Choroid plexus epithelial cell (primary cell): ENCODE measurements around the gene ZNF326.
"Not testable (repeated sequence)": the region's sequence is repeated elsewhere in the genome, so short reads cannot be mapped to it uniquely, and the experiment has no call there.

Source experiments
- DNase-seq: peaks from one replicate; pipeline ENCODE4 v3.0.0-alpha.2; 2010; ENCODE audit warnings: low read depth
- H3K4me3 ChIP-seq: 2 replicates; pipeline ENCODE4 v1.5.1; 2011; ENCODE audit warnings: low read depth, mild to moderate bottlenecking, control low read depth, low read length, moderate library complexity
- TF ChIP-seq, protein P1 (sequence below): conservative IDR thresholded peaks from 2 replicates; pipeline ENCODE4 v1.5.1; 2011; ENCODE audit warnings: low read depth, mild to moderate bottlenecking, control low read depth, inconsistent platforms, low read length, moderate library complexity

ZNF326 gene

DNA sequence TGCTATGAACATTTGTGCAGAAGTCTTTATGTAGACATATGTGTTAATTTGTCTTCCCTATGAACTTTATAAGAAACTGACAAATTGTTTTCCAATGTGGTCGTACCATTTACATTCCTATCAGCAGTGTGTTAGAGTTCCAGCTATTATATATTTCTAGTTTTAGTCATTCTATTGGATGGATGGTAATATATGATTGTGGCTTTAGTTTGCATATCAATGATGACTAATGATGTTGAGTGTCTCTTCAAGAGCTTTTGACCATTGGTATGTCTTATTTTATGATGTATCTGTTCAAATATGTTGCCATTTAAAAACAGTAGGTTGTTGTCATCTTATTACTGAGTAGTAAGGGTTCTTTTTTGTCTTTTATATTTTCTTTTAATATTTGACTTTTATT lies 16.2 kb upstream of the ZNF326 start:
- no peak overlapping the region for H3K4me3 ChIP-seq
- TF ChIP-seq, protein P1, sequence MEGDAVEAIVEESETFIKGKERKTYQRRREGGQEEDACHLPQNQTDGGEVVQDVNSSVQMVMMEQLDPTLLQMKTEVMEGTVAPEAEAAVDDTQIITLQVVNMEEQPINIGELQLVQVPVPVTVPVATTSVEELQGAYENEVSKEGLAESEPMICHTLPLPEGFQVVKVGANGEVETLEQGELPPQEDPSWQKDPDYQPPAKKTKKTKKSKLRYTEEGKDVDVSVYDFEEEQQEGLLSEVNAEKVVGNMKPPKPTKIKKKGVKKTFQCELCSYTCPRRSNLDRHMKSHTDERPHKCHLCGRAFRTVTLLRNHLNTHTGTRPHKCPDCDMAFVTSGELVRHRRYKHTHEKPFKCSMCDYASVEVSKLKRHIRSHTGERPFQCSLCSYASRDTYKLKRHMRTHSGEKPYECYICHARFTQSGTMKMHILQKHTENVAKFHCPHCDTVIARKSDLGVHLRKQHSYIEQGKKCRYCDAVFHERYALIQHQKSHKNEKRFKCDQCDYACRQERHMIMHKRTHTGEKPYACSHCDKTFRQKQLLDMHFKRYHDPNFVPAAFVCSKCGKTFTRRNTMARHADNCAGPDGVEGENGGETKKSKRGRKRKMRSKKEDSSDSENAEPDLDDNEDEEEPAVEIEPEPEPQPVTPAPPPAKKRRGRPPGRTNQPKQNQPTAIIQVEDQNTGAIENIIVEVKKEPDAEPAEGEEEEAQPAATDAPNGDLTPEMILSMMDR = no peak
- peak; percentile 25 for DNase-seq

DNA sequence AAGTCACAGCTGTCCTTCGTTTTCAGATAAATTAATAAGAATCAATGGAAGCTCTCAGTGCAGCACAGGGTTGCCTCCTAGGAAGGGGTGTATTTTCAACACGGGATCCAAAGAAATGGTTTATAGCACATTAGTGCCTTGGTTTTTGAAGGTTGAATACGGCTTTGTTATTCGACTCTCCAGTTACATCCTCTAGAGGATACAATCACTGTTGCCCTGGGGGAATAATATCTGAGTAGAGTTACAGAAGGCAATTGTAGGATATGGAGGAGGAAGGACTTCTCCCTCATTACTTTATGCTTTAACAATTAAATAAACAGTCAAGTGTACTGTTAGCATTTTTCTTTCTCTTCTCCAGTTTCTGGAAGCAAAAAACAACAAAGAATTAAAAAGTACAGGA lies 14.3 kb upstream of the ZNF326 start:
- TF ChIP-seq, protein P1 = no peak
- DNase-seq = peak; percentile 49
- H3K4me3 ChIP-seq = no peak overlapping the region

DNA sequence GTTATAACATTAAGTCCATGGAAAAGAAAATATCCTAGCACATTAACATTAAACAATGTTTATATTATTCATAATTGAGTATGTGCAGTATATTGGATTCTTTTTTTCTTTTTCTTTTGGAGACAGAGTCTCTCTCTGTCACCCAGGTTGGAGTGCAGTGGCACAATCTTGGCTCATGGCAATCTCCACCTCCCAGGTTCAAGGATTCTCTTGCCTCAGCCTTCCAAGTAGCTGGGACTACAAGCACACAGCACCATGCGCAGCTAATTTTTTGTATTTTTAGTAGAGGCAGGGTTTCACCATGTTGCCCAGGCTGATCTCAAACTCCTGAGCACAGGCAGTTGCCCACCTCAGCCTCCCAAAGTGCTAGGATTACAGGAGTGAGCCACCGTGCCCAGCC lies 12.1 kb upstream of the ZNF326 start:
- DNase-seq, H3K4me3 ChIP-seq: not testable (repeated sequence)

DNA sequence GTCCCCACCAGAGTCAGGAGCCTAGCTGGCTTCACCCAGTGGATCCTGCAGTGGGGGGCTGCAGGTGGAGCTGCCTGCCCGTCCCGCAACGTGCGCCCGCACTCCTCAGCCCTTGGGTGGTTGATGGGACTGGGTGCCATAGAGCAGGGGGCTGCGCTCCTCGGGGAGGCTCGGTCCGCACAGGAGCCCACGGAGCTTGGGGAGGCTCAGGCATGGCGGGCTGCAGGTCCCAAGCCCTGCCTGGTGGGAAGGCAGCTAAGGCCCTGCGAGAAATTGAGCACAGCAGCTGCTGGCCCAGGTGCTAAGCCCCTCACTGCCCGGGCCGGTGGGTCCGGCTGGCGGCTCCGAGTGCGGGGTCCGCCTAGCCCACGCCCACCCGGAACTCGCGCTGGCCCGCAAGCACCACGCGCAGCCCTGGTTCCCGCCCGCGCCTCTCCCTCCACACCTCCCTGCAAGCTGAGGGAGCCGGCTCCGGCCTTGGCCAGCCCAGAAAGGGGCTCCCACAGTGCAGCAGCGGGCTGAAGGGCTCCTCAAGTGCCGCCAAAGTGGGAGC lies 10.3 kb upstream of the ZNF326 start:
- H3K4me3 ChIP-seq = not testable (repeated sequence)

DNA sequence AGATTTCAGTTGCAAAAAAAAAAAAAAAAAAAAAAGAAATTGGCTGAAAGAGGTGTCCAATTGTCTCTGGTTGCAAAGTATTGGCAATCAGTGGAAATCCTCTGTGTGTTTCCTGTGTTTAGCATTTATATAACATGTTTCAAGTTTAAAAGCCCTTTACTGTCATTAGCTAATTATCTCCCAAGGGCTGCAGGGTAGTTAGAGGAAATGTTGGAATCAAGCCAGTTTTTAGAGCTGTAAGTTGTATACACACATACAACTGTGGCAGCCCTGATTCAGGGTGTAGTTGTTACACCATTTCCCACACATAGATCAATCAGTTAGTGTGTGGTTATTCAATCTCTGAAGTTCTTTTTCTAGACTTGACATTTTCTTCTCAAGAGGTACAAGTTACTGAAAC lies 8.9 kb upstream of the ZNF326 start:
- H3K4me3 ChIP-seq = no peak overlapping the region
- TF ChIP-seq, protein P1 = no peak
- no peak for DNase-seq

More for the DNA sequence above, 10.3 kb upstream of the ZNF326 start:
- DNase-seq = not testable (repeated sequence)

DNA sequence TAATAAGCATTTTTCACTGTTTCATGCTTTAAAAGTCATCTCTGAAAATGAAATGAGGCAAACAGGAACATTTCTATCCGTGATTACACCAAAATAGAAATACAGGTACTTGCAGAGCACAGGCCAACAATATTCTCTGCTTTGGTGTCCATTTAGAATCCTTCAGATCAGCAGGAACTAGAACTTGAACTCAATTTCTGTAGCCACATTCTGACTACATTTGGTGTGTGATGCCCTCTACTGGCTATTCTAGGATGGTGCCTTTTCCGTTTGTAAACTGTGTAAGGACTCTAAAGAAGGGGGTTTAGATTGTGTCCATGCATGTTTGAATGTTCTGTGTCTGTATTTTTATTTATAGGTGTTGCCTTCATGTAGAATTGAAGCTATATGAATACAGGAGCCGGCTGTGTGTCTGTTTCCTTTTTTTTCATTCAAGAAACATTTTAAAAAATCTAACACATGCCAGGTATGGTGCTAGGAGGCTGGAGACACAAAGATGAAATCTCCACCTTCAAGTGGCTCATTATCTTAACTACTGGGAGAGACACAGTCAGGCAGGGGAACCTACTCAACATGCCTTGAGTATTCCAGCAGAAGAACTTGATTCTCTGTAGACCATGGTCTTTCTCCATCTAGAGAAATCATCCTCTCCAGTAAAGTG lies 7.6 kb upstream of the ZNF326 start:
- H3K4me3 ChIP-seq = no peak overlapping the region
- TF ChIP-seq, protein P1 = peak; percentile 81
- DNase-seq = peak; percentile 89

DNA sequence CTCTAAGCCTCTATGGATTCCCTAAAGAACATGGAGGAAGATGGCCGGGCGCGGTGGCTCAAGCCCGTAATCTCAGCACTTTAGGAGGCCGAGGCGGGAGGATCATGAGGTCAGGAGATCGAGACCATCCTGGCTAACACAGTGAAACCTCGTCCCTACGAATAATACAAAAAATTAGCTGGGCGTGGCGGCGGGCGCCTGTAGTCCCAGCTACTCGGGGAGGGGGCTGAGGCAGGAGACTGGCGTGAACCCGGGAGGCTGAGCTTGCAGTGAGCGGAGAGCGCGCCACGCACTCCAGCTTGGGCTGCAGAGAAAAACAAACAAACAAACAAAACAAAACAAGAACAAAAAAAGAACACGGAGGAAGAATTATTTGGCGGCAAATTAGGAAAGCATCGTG lies 5.8 kb upstream of the ZNF326 start:
- TF ChIP-seq, protein P1 = no peak
- DNase-seq = no peak
- no peak overlapping the region for H3K4me3 ChIP-seq

DNA sequence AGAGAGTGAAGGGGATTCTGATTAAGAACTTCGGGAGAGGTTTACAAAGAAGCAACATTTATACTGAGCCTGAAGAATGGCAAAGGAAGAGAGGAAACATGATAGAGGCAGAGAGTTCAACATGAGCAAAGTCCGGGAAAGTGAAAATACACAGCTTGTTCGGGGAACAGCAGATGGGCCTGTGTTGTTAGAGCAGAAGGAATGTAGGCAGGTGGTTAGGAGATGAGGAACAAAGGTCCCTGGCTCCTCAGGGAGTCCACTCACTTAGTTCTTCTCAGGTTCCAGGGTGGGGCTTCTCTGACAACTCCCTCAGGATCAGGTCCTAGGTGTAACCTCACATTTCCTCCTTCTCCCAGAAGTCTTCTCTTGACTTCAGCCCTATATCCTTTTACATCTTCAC lies 5.1 kb upstream of the ZNF326 start:
- DNase-seq = peak; percentile 39
- H3K4me3 ChIP-seq = no peak overlapping the region
- TF ChIP-seq, protein P1 = no peak
